Gastrocnemius medialis (tissue), 4 donors: Measurements from ENCODE around the gene SPATA25. TPM values are rescaled to one million over a fixed set of nuclear protein-coding genes. Genes with fewer than 3 reads are reported as not detected.

Experiments used
- ATAC-seq, 2 donors: fragments of 150-250 bp; one replicate each; pipeline ENCODE4 v1.9.1; 2016
- DNase-seq, 2 donors: peaks; one replicate each; pipeline ENCODE4 v3.0.0-alpha.2; 2019
- H3K27ac ChIP-seq, 4 donors: fragments of 200-600 bp; sonication (generic); 1 replicate in 1 of 4; 2 replicates in 3 of 4; pipeline ENCODE4 v1.5.1; 2016 to 2018; ENCODE audit warnings: mild to moderate bottlenecking in 2 of 4, moderate library complexity in 1 of 4
- H3K27me3 ChIP-seq, 3 donors: fragments of 200-600 bp; sonication (generic) in 2 of 3; 1 replicate in 1 of 3; 2 replicates in 2 of 3; pipeline versions ENCODE4 v1.5.1 to v1.6.0; 2016 to 2019; ENCODE audit warnings: mild to moderate bottlenecking in 1 of 3, moderate library complexity in 1 of 3
- H3K36me3 ChIP-seq, 2 donors: fragments of 200-600 bp; sonication (generic) in 1 of 2; one replicate each; pipeline ENCODE4 v1.5.1; 2017 to 2018
- H3K4me1 ChIP-seq, 2 donors: fragments of 200-600 bp; sonication (generic) in 1 of 2; one replicate each; pipeline ENCODE4 v1.5.1; 2016 to 2017; ENCODE audit warnings: mild to moderate bottlenecking in 2 of 2
- H3K4me3 ChIP-seq, 4 donors: fragments of 200-600 bp; sonication (generic) in 3 of 4; 1 replicate in 1 of 4; 2 replicates in 3 of 4; pipeline ENCODE4 v1.5.1; 2016 to 2019; ENCODE audit warnings: mild to moderate bottlenecking in 2 of 4
- H3K9me3 ChIP-seq, 3 donors: fragments of 200-600 bp; sonication (generic) in 2 of 3; 1 replicate in 1 of 3; 2 replicates in 2 of 3; pipeline ENCODE4 v1.5.1; 2016 to 2019
- CTCF ChIP-seq, 5 experiments: fragments of 450-650 bp in 3 of 5; fragments of 200-600 bp in 2 of 5; sonication (generic) in 2 of 5; IDR thresholded peaks in 4 of 5; conservative IDR thresholded peaks in 1 of 5; 1 replicate in 4 of 5; 2 replicates in 1 of 5; pipeline ENCODE4 v1.5.1; 2016 to 2019; ENCODE audit warnings: antibody characterized with exemption in 5 of 5, mild to moderate bottlenecking in 3 of 5, moderate library complexity in 3 of 5
- POLR2A ChIP-seq, 2 donors: fragments of 450-650 bp; IDR thresholded peaks; one replicate each; pipeline ENCODE4 v1.6.1; 2017; ENCODE audit warnings: antibody characterized with exemption in 2 of 2, mild to moderate bottlenecking in 2 of 2, moderate library complexity in 2 of 2
- in situ Hi-C, 4 donors: fragments of 200-750 bp; cut with MboI; loops; one replicate each; pipeline versions ENCODE4 v1.15.0 to v1.8.0; 2017; ENCODE audit warnings: low sequenced_read_pairs in 4 of 4
- intact Hi-C: fragments of 100-400 bp; cut with DNase I; formaldehyde crosslinking; loops from one replicate; pipeline ENCODE4 v1.15.1; 2023; ENCODE audit warnings: low total_unique reads
- total RNA-seq, 4 donors: library from RNA; depleted of rRNA; stranded (reverse); fragments of >200 nt; gene quantifications; one replicate each; pipeline versions ENCODE4 v1.1.0 to v1.2.3, GENCODE V29; 2016

The SPATA25 gene
- total RNA-seq, 4 donors from 2014 or later, result 0.71 to 4.1 (median 1.8) TPM; not detected in 1

- Histone ChIP-seq H3K27me3 (no peaks in the 10 kb centered on the region), H3K36me3 (peaks cover 0 to 79% of the 10 kb centered on the region in 2 donors), H3K27ac (peak overlapping the region; percentile 61 to 96 (median 84)), H3K9me3 (no peaks in the 10 kb centered on the region), H3K4me1 (peaks cover 44 to 62% of the 10 kb centered on the region in 2 donors), H3K4me3 (no peak overlapping the region)
- TF ChIP-seq POLR2A (IDR thresholded peaks at IDR 0.05) (no peak), CTCF (IDR thresholded peaks at IDR 0.05 in 4 of 5, conservative IDR thresholded peaks at IDR 0.05 in 1 of 5) (no peak)
- in situ Hi-C loops (no loop called here), intact Hi-C loops (no loop called here)
- DNase-seq, result no peak
- no peak for ATAC-seq
These were observed 45.9 kb downstream of the SPATA25 start for GRCh38 chr20:45841407-45842129.

DNA sequence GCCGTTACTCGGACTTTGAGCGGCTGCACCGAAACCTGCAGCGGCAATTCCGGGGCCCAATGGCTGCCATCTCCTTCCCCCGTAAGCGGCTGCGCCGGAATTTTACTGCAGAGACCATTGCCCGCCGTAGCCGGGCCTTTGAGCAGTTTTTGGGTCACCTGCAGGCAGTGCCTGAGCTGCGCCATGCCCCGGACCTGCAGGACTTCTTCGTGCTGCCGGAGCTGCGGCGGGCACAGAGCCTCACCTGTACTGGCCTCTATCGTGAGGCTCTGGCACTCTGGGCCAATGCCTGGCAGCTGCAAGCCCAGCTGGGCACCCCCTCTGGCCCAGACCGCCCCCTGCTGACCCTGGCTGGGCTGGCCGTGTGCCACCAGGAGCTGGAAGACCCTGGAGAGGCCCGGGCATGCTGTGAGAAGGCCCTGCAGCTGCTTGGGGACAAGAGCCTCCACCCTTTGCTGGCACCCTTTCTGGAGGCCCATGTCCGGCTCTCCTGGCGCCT is 46.7 kb downstream of the SPATA25 start:
- Histone ChIP-seq H3K9me3 (no peaks in the 10 kb centered on the region), H3K4me3 (no peak overlapping the region), H3K27ac (peak overlapping the region; percentile 61 to 96 (median 84)), H3K4me1 (peaks cover 49 to 67% of the 10 kb centered on the region in 2 donors), H3K36me3 (peaks cover 0 to 71% of the 10 kb centered on the region in 2 donors), H3K27me3 (no peaks in the 10 kb centered on the region)
- TF ChIP-seq CTCF (IDR thresholded peaks at IDR 0.05 in 4 of 5, conservative IDR thresholded peaks at IDR 0.05 in 1 of 5) (no peak), POLR2A (IDR thresholded peaks at IDR 0.05) (no peak)
- intact Hi-C loops (no loop called here), in situ Hi-C loops (no loop called here)
- ATAC-seq, result no peak
- DNase-seq, result no peak

- H3K4me3 ChIP-seq, result peak overlapping the region in 1 of 4 donors; percentile 79
- TF ChIP-seq POLR2A (IDR thresholded peaks at IDR 0.05) (no peak), CTCF (IDR thresholded peaks at IDR 0.05 in 4 of 5, conservative IDR thresholded peaks at IDR 0.05 in 1 of 5) (no peak)
- intact Hi-C loops, result no loop called here
- no peaks in the 10 kb centered on the region for H3K27me3 ChIP-seq
- H3K27ac ChIP-seq, result peak overlapping the region; percentile 95 to 97 (median 96)
- in situ Hi-C loops, result no loop called here
- DNase-seq, result no peak
- peaks cover 58 to 60% of the 10 kb centered on the region in 2 donors for H3K4me1 ChIP-seq
- H3K36me3 ChIP-seq, result peaks cover 0 to 39% of the 10 kb centered on the region in 2 donors
- ATAC-seq, result no peak
- H3K9me3 ChIP-seq, result no peaks in the 10 kb centered on the region
These were observed 50.6 kb downstream of the SPATA25 start for GRCh38 chr20:45836841-45837240.

Other genes starting within 250 kb of the SPATA25 start
- not detected for gene WFDC11, start 217.4 kb downstream of the SPATA25 start, total RNA-seq
- gene WFDC13, start 185.6 kb downstream of the SPATA25 start, total RNA-seq, result not detected
- not detected for gene WFDC10B, start 182.6 kb downstream of the SPATA25 start, total RNA-seq
- not detected for gene SPINT4, start 165.3 kb downstream of the SPATA25 start, total RNA-seq
- gene WFDC3, start 95.7 kb downstream of the SPATA25 start, total RNA-seq, result not detected
- 10 to 100 TPM; 26.1 to 41.9 (median 36.4) TPM for gene DNTTIP1, start 95.7 kb downstream of the SPATA25 start, total RNA-seq
- gene UBE2C, start 75.0 kb downstream of the SPATA25 start, total RNA-seq, result under 1 TPM in 1 of 4 donors, not detected in 3; 0.84 TPM
- 1,000 to 10,000 TPM; 2,919 to 3,968 (median 3,006) TPM for gene TNNC2, start 60.3 kb downstream of the SPATA25 start, total RNA-seq
- gene SNX21, start 53.8 kb downstream of the SPATA25 start, total RNA-seq, result 100 to 1,000 TPM in 2 of 4 donors, 10 to 100 TPM in 2; 35.8 to 114 (median 79.0) TPM
- 10 to 100 TPM; 32.3 to 66.2 (median 41.4) TPM for gene ACOT8, start 30.2 kb downstream of the SPATA25 start, total RNA-seq
- 1 to 10 TPM; 1.3 to 3.3 (median 2.1) TPM for gene ZSWIM3, start 30.0 kb downstream of the SPATA25 start, total RNA-seq
- 1 to 10 TPM; 5.7 to 8.5 (median 6.9) TPM for gene ZSWIM1, start 6.4 kb downstream of the SPATA25 start, total RNA-seq
- gene NEURL2, start 3.6 kb upstream of the SPATA25 start, total RNA-seq, result 10 to 100 TPM in 2 of 4 donors, 1 to 10 TPM in 2; 4.9 to 24.1 (median 10.2) TPM
- gene CTSA, start 3.7 kb upstream of the SPATA25 start, total RNA-seq, result 10 to 100 TPM; 21.9 to 59.2 (median 46.2) TPM
- gene PLTP, start 24.5 kb upstream of the SPATA25 start, total RNA-seq, result 10 to 100 TPM; 22.2 to 77.3 (median 37.3) TPM
- 10 to 100 TPM; 32.1 to 51.2 (median 37.0) TPM for gene PCIF1, start 47.1 kb upstream of the SPATA25 start, total RNA-seq
- gene ZNF335, start 84.6 kb upstream of the SPATA25 start, total RNA-seq, result 10 to 100 TPM in 3 of 4 donors, 1 to 10 TPM in 1; 8.3 to 19.1 (median 12.7) TPM
- 1 to 10 TPM in 1 of 4 donors, under 1 TPM in 3; 0.51 to 1.4 (median 0.67) TPM for gene MMP9, start 121.3 kb upstream of the SPATA25 start, total RNA-seq
- gene SLC12A5, start 141.6 kb upstream of the SPATA25 start, total RNA-seq, result not detected
- gene NCOA5, start 202.3 kb upstream of the SPATA25 start, total RNA-seq, result 10 to 100 TPM; 14.7 to 21.5 (median 19.0) TPM
- gene CD40, start 230.7 kb upstream of the SPATA25 start, total RNA-seq, result 10 to 100 TPM in 1 of 4 donors, 1 to 10 TPM in 3; 7.2 to 13.0 (median 8.2) TPM